H1 (cell line): Measurements from ENCODE around the gene HNF1B. TPM values are rescaled to one million over a fixed set of nuclear protein-coding genes. Genes with fewer than 3 reads are reported as not detected.

ENCODE experiments used
- CTCF ChIA-PET: fragments of 300-600 bp; sonication (Branson Sonifier 250); formaldehyde crosslinking; loops from one replicate; lab custom pipeline; 2021; ENCODE audit not compliant: partially characterized antibody; lab: Charles Lee
- POLR2A ChIA-PET: fragments of 300-600 bp; sonication (Branson Sonifier 250); formaldehyde crosslinking; loops from one replicate; lab custom pipeline; 2021; ENCODE audit warnings: inconsistent platforms; ENCODE audit not compliant: partially characterized antibody; lab: Charles Lee
- DNase-seq, 2 experiments: peaks; one replicate each; pipeline versions ENCODE4 v3.0.0 to v3.0.0-alpha.2; 2010 to 2022; ENCODE audit warnings: low spot score in 2 of 2, low read depth in 1 of 2, mixed read lengths in 1 of 2
- FAIRE-seq: peaks from 2 replicates; lab custom pipeline; 2011; peaks lifted over from hg19 to GRCh38; lab: Jason Lieb, UNC
- H2AFZ ChIP-seq: 2 replicates; pipeline ENCODE4 v1.8.1; 2012; ENCODE audit warnings: low read length, inconsistent platforms
- H2AK5ac ChIP-seq: 2 replicates; pipeline ENCODE4 v1.6.1; 2013; ENCODE audit warnings: low read depth, low read length
- H2BK120ac ChIP-seq: replicated peaks from 2 replicates; pipeline ENCODE3; 2013; ENCODE audit warnings: low read depth, low read length, inconsistent platforms
- H2BK12ac ChIP-seq: 2 replicates; pipeline ENCODE4 v1.6.1; 2013; ENCODE audit warnings: low read depth, low read length
- H2BK15ac ChIP-seq: 2 replicates; pipeline ENCODE4 v1.6.1; 2013; ENCODE audit warnings: low read length
- H2BK20ac ChIP-seq: 2 replicates; pipeline ENCODE4 v1.6.1; 2013; ENCODE audit warnings: low read length
- H2BK5ac ChIP-seq: 2 replicates; pipeline ENCODE4 v1.6.1; 2013; ENCODE audit warnings: low read depth, low read length
- H3K14ac ChIP-seq: 2 replicates; pipeline ENCODE4 v1.6.1; 2013; ENCODE audit warnings: inconsistent platforms; ENCODE audit not compliant: insufficient read length
- H3K18ac ChIP-seq: 2 replicates; pipeline ENCODE4 v1.6.1; 2013; ENCODE audit warnings: low read length; ENCODE audit errors: extremely low read depth
- H3K23ac ChIP-seq: 2 replicates; pipeline ENCODE4 v1.6.1; 2013; ENCODE audit warnings: inconsistent platforms; ENCODE audit not compliant: insufficient read length
- H3K23me2 ChIP-seq: 2 replicates; pipeline ENCODE4 v1.6.1; 2013; ENCODE audit warnings: low read depth, low read length
- H3K27ac ChIP-seq: 2 replicates; pipeline ENCODE4 v1.6.1; 2011; ENCODE audit warnings: low read depth, low read length, inconsistent platforms
- H3K27me3 ChIP-seq, 4 experiments: replicated peaks in 1 of 4; 1 replicate in 1 of 4; 2 replicates in 3 of 4; pipeline versions ENCODE4 v1.6.1 to v1.8.1; 2011 to 2013; ENCODE audit warnings: low read length in 3 of 4, mild to moderate bottlenecking in 3 of 4, inconsistent platforms in 2 of 4, mixed read lengths in 2 of 4, moderate library complexity in 1 of 4; ENCODE audit not compliant: control insufficient read depth in 3 of 4, insufficient read depth in 3 of 4; ENCODE audit errors: extremely low read depth in 1 of 4
- H3K36me3 ChIP-seq, 4 experiments: 2 replicates each; pipeline versions ENCODE4 v1.6.1 to v1.8.1; 2011 to 2013; ENCODE audit warnings: mild to moderate bottlenecking in 4 of 4, low read length in 3 of 4, moderate library complexity in 2 of 4, control low read depth in 1 of 4, inconsistent platforms in 1 of 4; ENCODE audit not compliant: insufficient read depth in 4 of 4, control insufficient read depth in 2 of 4
- H3K4ac ChIP-seq: replicated peaks from 2 replicates; pipeline ENCODE3; 2013; ENCODE audit warnings: low read length, low read depth, mixed read lengths, inconsistent platforms; ENCODE audit not compliant: insufficient read length
- H3K4me1 ChIP-seq, 4 experiments: replicated peaks in 1 of 4; 1 replicate in 1 of 4; 2 replicates in 3 of 4; pipeline versions ENCODE4 v1.6.1 to v1.8.1; 2011 to 2013; ENCODE audit warnings: low read length in 3 of 4, inconsistent platforms in 2 of 4, mixed read lengths in 1 of 4; ENCODE audit not compliant: insufficient read depth in 4 of 4, control insufficient read depth in 3 of 4
- H3K4me2 ChIP-seq, 2 experiments: 2 replicates each; pipeline versions ENCODE4 v1.6.1 to v1.8.1; 2011 to 2013; ENCODE audit warnings: low read depth in 2 of 2, low read length in 2 of 2, control low read depth in 1 of 2, inconsistent platforms in 1 of 2, mild to moderate bottlenecking in 1 of 2; ENCODE audit not compliant: insufficient read depth in 1 of 2
- H3K4me3 ChIP-seq, 4 experiments: fragments of 200-600, 300-600 bp in 1 of 4; sonication (generic), shearing (Covaris generic), sonication (Bioruptor Twin) in 1 of 4; 2 replicates each; pipeline versions ENCODE4 v1.5.1 to v1.8.1; 2011 to 2016; ENCODE audit warnings: low read length in 4 of 4, low read depth in 3 of 4, control low read depth in 2 of 4, inconsistent platforms in 2 of 4, mild to moderate bottlenecking in 2 of 4, mixed read lengths in 1 of 4, moderate library complexity in 1 of 4; ENCODE audit not compliant: insufficient read depth in 2 of 4; ENCODE audit errors: extremely low read depth in 1 of 4
- H3K56ac ChIP-seq: replicated peaks from 2 replicates; pipeline ENCODE3; 2013; ENCODE audit warnings: low read depth, mild to moderate bottlenecking, mixed read lengths, low read length, inconsistent platforms; ENCODE audit not compliant: insufficient read length
- H3K79me1 ChIP-seq: 2 replicates; pipeline ENCODE4 v1.6.1; 2013; ENCODE audit warnings: low read depth, low read length, control low read depth
- H3K79me2 ChIP-seq, 2 experiments: 2 replicates each; pipeline versions ENCODE4 v1.6.1 to v1.8.1; 2012 to 2013; ENCODE audit warnings: low read length in 2 of 2, mild to moderate bottlenecking in 2 of 2, inconsistent platforms in 1 of 2; ENCODE audit not compliant: insufficient read depth in 2 of 2, control insufficient read depth in 1 of 2
- H3K9ac ChIP-seq, 4 experiments: replicated peaks in 1 of 4; 1 replicate in 1 of 4; 2 replicates in 3 of 4; pipeline versions ENCODE4 v1.6.1 to v1.8.1; 2011 to 2013; ENCODE audit warnings: low read depth in 3 of 4, low read length in 3 of 4, control low read depth in 2 of 4, mild to moderate bottlenecking in 2 of 4, moderate library complexity in 2 of 4, inconsistent platforms in 1 of 4; ENCODE audit errors: extremely low read depth in 1 of 4
- H3K9me3 ChIP-seq, 2 experiments: 2 replicates each; pipeline versions ENCODE4 v1.6.1 to v1.8.1; 2012 to 2013; ENCODE audit warnings: mild to moderate bottlenecking in 2 of 2, moderate library complexity in 2 of 2, control low read depth in 1 of 2, inconsistent platforms in 1 of 2, low read depth in 1 of 2, low read length in 1 of 2, mixed read lengths in 1 of 2; ENCODE audit not compliant: insufficient read depth in 2 of 2
- H4K20me1 ChIP-seq, 2 experiments: replicated peaks in 1 of 2; 2 replicates each; pipeline versions ENCODE3 to v1.8.1; 2011 to 2013; ENCODE audit warnings: inconsistent platforms in 2 of 2, low read length in 2 of 2, mild to moderate bottlenecking in 1 of 2; ENCODE audit not compliant: insufficient read depth in 2 of 2, control insufficient read depth in 1 of 2
- H4K5ac ChIP-seq: 2 replicates; pipeline ENCODE4 v1.6.1; 2013; ENCODE audit warnings: low read length, low read depth, mixed read lengths, inconsistent platforms; ENCODE audit not compliant: insufficient read length
- H4K8ac ChIP-seq: 2 replicates; pipeline ENCODE4 v1.8.0; 2013; ENCODE audit warnings: mild to moderate bottlenecking, moderate library complexity, low read length, inconsistent platforms; ENCODE audit not compliant: insufficient read depth; ENCODE audit errors: extremely low read depth
- H4K91ac ChIP-seq: replicated peaks from 2 replicates; pipeline ENCODE3; 2013; ENCODE audit warnings: low read length, mixed read lengths, inconsistent platforms; ENCODE audit not compliant: insufficient read length
- ATF3 ChIP-seq: IDR thresholded peaks from 2 replicates; pipeline ENCODE4 v1.6.1; 2011; ENCODE audit warnings: low read depth, mild to moderate bottlenecking, low read length; ENCODE audit not compliant: insufficient read depth
- CBX8 ChIP-seq: fragments of 300-800, 300-1000 bp; sonication (generic); IDR thresholded peaks from 2 replicates; pipeline ENCODE4 v1.7.1; 2016; ENCODE audit warnings: low read depth, low read length, borderline replicate concordance
- WGBS, 2 experiments: shearing (Covaris generic) in 1 of 2; methylation state at CpG; one replicate each; pipeline versions ENCODE4 v1.1.6 to v1.1.7; 2013 to 2015; ENCODE audit warnings: low lambda C conversion rate in 2 of 2, mixed read lengths in 2 of 2, inconsistent platforms in 1 of 2, low coverage in 1 of 2, missing lambda C conversion rate in 1 of 2; ENCODE audit not compliant: insufficient replicate concordance in 2 of 2, insufficient coverage in 1 of 2, insufficient read length in 1 of 2; ENCODE audit errors: extremely low coverage in 1 of 2, missing lambda C conversion rate in 1 of 2; 5-methylcytosine and 5-hydroxymethylcytosine counted together
- polyA plus RNA-seq, 7 experiments: library from polyadenylated mRNA; depleted of rRNA in 3 of 7; stranded (reverse) in 5 of 7; unstranded in 2 of 7; fragments of >200 nt in 5 of 7; fragments of 200-250 nt in 2 of 7; gene quantifications; 1 replicate in 5 of 7; 2 replicates in 1 of 7; 4 replicates in 1 of 7; pipeline versions ENCODE4 v1.2.1 to v1.2.3, GENCODE V29; 2011 to 2013; ENCODE audit warnings: missing spikeins in 2 of 7, mixed read lengths in 2 of 7
- total RNA-seq: library from RNA; stranded (reverse); fragmentation: NEBNext Ultra II Directional; extraction: Animal tissue kit (Norgen Biotek cat#: 25700); gene quantifications from 2 replicates; pipeline ENCODE4 v1.2.1, GENCODE V29; 2021

The HNF1B gene
- total and polyA plus RNA-seq, 2 of the 8 experiments (the other 6 are each of a cell fraction or from before 2014, with no cell fraction given), result 0.13 to 0.30 TPM

GRCh38 chr17:37740915-37741314, 3.9 kb downstream of the HNF1B start:
- no peak overlapping the region for H3K18ac ChIP-seq
- H3K4me1 ChIP-seq, result peaks cover 0 to 19% (median 14%) of the 10 kb centered on the region in 4 experiments; a peak in 5 of 7 replicates
- ChIA-PET CTCF (no interaction called here), POLR2A (no interaction called here)
- TF ChIP-seq CBX8 (0 out of 2 replicates have a peak, but pooled peaks have one; percentile 61), ATF3 (no peak)
- no peaks in the 10 kb centered on the region for H3K9me3 ChIP-seq
- peaks cover 18% of the 10 kb centered on the region; the same call in 1 of the 2 replicates for H3K23me2 ChIP-seq
- peaks cover 2% of the 10 kb centered on the region in 2 experiments for H4K20me1 ChIP-seq
- DNase-seq (no peak), FAIRE-seq (no peak)
- H3K79me1 ChIP-seq, result no peaks in the 10 kb centered on the region
- H4K8ac ChIP-seq, result no peak overlapping the region
- no peak overlapping the region for H3K4me3 ChIP-seq
- no peak overlapping the region for H2BK15ac ChIP-seq
- H3K79me2 ChIP-seq, result no peaks in the 10 kb centered on the region
- no peak overlapping the region for H3K56ac ChIP-seq
- H2BK120ac ChIP-seq, result no peak overlapping the region
- no peak overlapping the region; a peak in 1 of 4 replicates for H3K4me2 ChIP-seq
- peaks cover 51 to 90% (median 79%) of the 10 kb centered on the region in 4 experiments for H3K27me3 ChIP-seq
- no peak overlapping the region for H2AK5ac ChIP-seq
- WGBS, 2 experiments, result 38% methylated on average over 4 of the region's 4 CpGs; no CpG with 5 or more reads in 1 of the 2 experiments
- no peak overlapping the region for H3K4ac ChIP-seq
- H4K5ac ChIP-seq, result no peak overlapping the region
- H3K36me3 ChIP-seq, result peaks cover 0 to 7% (median 0%) of the 10 kb centered on the region in 4 experiments; a peak in 1 of 8 replicates
- H3K23ac ChIP-seq, result no peak overlapping the region
- H3K9ac ChIP-seq, result no peak overlapping the region
- no peak overlapping the region for H3K27ac ChIP-seq
- no peak overlapping the region for H2BK5ac ChIP-seq
- no peak overlapping the region for H2AFZ ChIP-seq
- no peak overlapping the region for H3K14ac ChIP-seq
- H2BK12ac ChIP-seq, result no peak overlapping the region
- H4K91ac ChIP-seq, result no peak overlapping the region
- no peak overlapping the region for H2BK20ac ChIP-seq
